H9 (cell line): ENCODE data around the gene MIGA2. TPM values are rescaled to one million over a fixed set of nuclear protein-coding genes. Genes with fewer than 3 reads are reported as not detected.

Experiments
- DNase-seq: peaks from one replicate; pipeline ENCODE4 v3.0.0-alpha.2; 2017
- H2AFZ ChIP-seq: one replicate; pipeline ENCODE4 v1.6.1; 2013; ENCODE audit warnings: mild to moderate bottlenecking, low read length, control low read depth, moderate library complexity
- H2AK5ac ChIP-seq: 2 replicates; pipeline ENCODE4 v1.6.1; 2013; ENCODE audit warnings: low read length, control low read depth, mixed read lengths; ENCODE audit not compliant: insufficient read length
- H2BK120ac ChIP-seq: one replicate; pipeline ENCODE4 v1.6.1; 2013; ENCODE audit warnings: low read depth, mild to moderate bottlenecking, low read length, control low read depth, inconsistent platforms; ENCODE audit not compliant: poor library complexity, severe bottlenecking
- H2BK12ac ChIP-seq: 2 replicates; pipeline ENCODE4 v1.6.1; 2013; ENCODE audit warnings: low read length, control low read depth, mixed read lengths, low read depth; ENCODE audit not compliant: insufficient read length
- H2BK15ac ChIP-seq: 2 replicates; pipeline ENCODE4 v1.6.1; 2013; ENCODE audit warnings: low read depth, low read length, control low read depth
- H2BK20ac ChIP-seq: one replicate; pipeline ENCODE4 v1.6.1; 2013; ENCODE audit warnings: low read depth, mild to moderate bottlenecking, low read length, control low read depth, inconsistent platforms; ENCODE audit not compliant: poor library complexity, severe bottlenecking
- H2BK5ac ChIP-seq: 2 replicates; pipeline ENCODE4 v1.6.1; 2013; ENCODE audit warnings: low read length, control low read depth, mixed read lengths; ENCODE audit not compliant: insufficient read length
- H3K14ac ChIP-seq: 2 replicates; pipeline ENCODE4 v1.6.1; 2013; ENCODE audit warnings: low read length, control low read depth; ENCODE audit not compliant: insufficient read depth
- H3K18ac ChIP-seq: 2 replicates; pipeline ENCODE4 v1.6.1; 2013; ENCODE audit warnings: low read depth, mild to moderate bottlenecking, mixed read lengths, low read length, control low read depth; ENCODE audit not compliant: insufficient read length
- H3K23ac ChIP-seq: 2 replicates; pipeline ENCODE4 v1.6.1; 2013; ENCODE audit warnings: low read length, control low read depth, mixed read lengths, low read depth; ENCODE audit not compliant: insufficient read length
- H3K23me2 ChIP-seq: 2 replicates; pipeline ENCODE4 v1.6.1; 2013; ENCODE audit warnings: low read depth, mild to moderate bottlenecking, mixed read lengths, low read length, control low read depth; ENCODE audit not compliant: insufficient read length, poor library complexity, severe bottlenecking
- H3K27ac ChIP-seq: 2 replicates; pipeline ENCODE4 v1.5.1; 2013; ENCODE audit warnings: low read length, control low read depth, mixed read lengths, low read depth; ENCODE audit not compliant: insufficient read length
- H3K27me3 ChIP-seq: 2 replicates; pipeline ENCODE4 v1.6.1; 2013; ENCODE audit warnings: low read length, control low read depth, inconsistent platforms; ENCODE audit not compliant: insufficient read depth
- H3K4ac ChIP-seq: 2 replicates; pipeline ENCODE4 v1.6.1; 2013; ENCODE audit warnings: low read depth, mild to moderate bottlenecking, control low read depth, inconsistent platforms, low read length, moderate library complexity
- H3K4me1 ChIP-seq: 2 replicates; pipeline ENCODE4 v1.6.1; 2013; ENCODE audit warnings: low read length, control low read depth, inconsistent platforms; ENCODE audit not compliant: insufficient read depth
- H3K4me2 ChIP-seq: 2 replicates; pipeline ENCODE4 v1.6.1; 2013; ENCODE audit warnings: low read length, control low read depth, mixed read lengths; ENCODE audit not compliant: insufficient read length, insufficient read depth
- H3K56ac ChIP-seq: 2 replicates; pipeline ENCODE4 v1.6.1; 2013; ENCODE audit warnings: low read depth, mild to moderate bottlenecking, mixed read lengths, low read length, control low read depth; ENCODE audit not compliant: insufficient read length
- H3K79me1 ChIP-seq: 2 replicates; pipeline ENCODE4 v1.6.1; 2013; ENCODE audit warnings: low read depth, mild to moderate bottlenecking, moderate library complexity, low read length, control low read depth, inconsistent platforms; ENCODE audit not compliant: insufficient read depth, poor library complexity, severe bottlenecking
- H3K79me2 ChIP-seq: 2 replicates; pipeline ENCODE4 v1.6.1; 2013; ENCODE audit warnings: low read length, control low read depth, inconsistent platforms; ENCODE audit not compliant: insufficient read depth
- H3K9ac ChIP-seq: 2 replicates; pipeline ENCODE4 v1.6.1; 2013; ENCODE audit warnings: low read length, control low read depth, mixed read lengths; ENCODE audit not compliant: insufficient read length; ENCODE audit errors: extremely low read depth
- H3K9me3 ChIP-seq: one replicate; pipeline ENCODE4 v1.6.1; 2013; ENCODE audit warnings: low read depth, low read length, inconsistent platforms; ENCODE audit not compliant: control insufficient read depth
- H3T11ph ChIP-seq: one replicate; pipeline ENCODE4 v1.6.1; 2013; ENCODE audit warnings: mild to moderate bottlenecking, low read length, control low read depth, inconsistent platforms
- H4K20me1 ChIP-seq: one replicate; pipeline ENCODE4 v1.6.1; 2013; ENCODE audit not compliant: control insufficient read depth, insufficient read length, insufficient read depth
- H4K5ac ChIP-seq: 2 replicates; pipeline ENCODE4 v1.6.1; 2013; ENCODE audit warnings: low read depth, mild to moderate bottlenecking, mixed read lengths, low read length, control low read depth; ENCODE audit not compliant: insufficient read length
- H4K8ac ChIP-seq: replicated peaks from 2 replicates; pipeline ENCODE4 v1.6.1; 2013; ENCODE audit warnings: low read length, control low read depth, mixed read lengths, low read depth; ENCODE audit not compliant: insufficient read length
- H4K91ac ChIP-seq: 2 replicates; pipeline ENCODE4 v1.6.1; 2013; ENCODE audit warnings: low read depth, mild to moderate bottlenecking, moderate library complexity, mixed read lengths, low read length, control low read depth; ENCODE audit not compliant: insufficient read length
- H3K27ac Mint-ChIP-seq, 3 experiments: 2 replicates in 2 of 3; 3 replicates in 1 of 3; pipeline ENCODE4 v1.8.0; 2020 to 2021; ENCODE audit warnings: mixed read lengths in 3 of 3, mild to moderate bottlenecking in 1 of 3, moderate library complexity in 1 of 3
- H3K27me3 Mint-ChIP-seq: 2 replicates; pipeline ENCODE4 v1.8.0; 2021; ENCODE audit warnings: low read depth, mild to moderate bottlenecking, moderate library complexity, mixed read lengths
- H3K36me3 Mint-ChIP-seq, 3 experiments: 2 replicates in 2 of 3; 3 replicates in 1 of 3; pipeline ENCODE4 v1.8.0; 2020 to 2021; ENCODE audit warnings: low read depth in 3 of 3, mixed read lengths in 3 of 3; ENCODE audit not compliant: insufficient read depth in 1 of 3
- H3K4me1 Mint-ChIP-seq, 2 experiments: 2 replicates each; pipeline ENCODE4 v1.8.0; 2020; ENCODE audit warnings: mixed read lengths in 2 of 2
- H3K4me3 Mint-ChIP-seq, 2 experiments: 2 replicates in 1 of 2; 3 replicates in 1 of 2; pipeline ENCODE4 v1.8.0; 2020 to 2021; ENCODE audit warnings: mild to moderate bottlenecking in 2 of 2, mixed read lengths in 2 of 2, moderate library complexity in 1 of 2
- H3K9me3 Mint-ChIP-seq, 2 experiments: 2 replicates in 1 of 2; 3 replicates in 1 of 2; pipeline ENCODE4 v1.8.0; 2020; ENCODE audit warnings: mild to moderate bottlenecking in 2 of 2, mixed read lengths in 2 of 2, moderate library complexity in 1 of 2
- CTCF ChIP-seq: fragments of 200-600 bp; sonication (generic); conservative IDR thresholded peaks from 3 replicates; pipeline ENCODE4 v1.8.0; 2021; ENCODE audit warnings: antibody characterized with exemption, mild to moderate bottlenecking
- WGBS: extraction: QIAGEN DNeasy Blood & Tissue Kit; methylation state at CpG from one replicate; pipeline ENCODE4 v1.1.7; 2013; ENCODE audit warnings: missing lambda C conversion rate, low lambda C conversion rate, mixed read lengths; ENCODE audit not compliant: insufficient read length; ENCODE audit errors: extremely low coverage; 5-methylcytosine and 5-hydroxymethylcytosine counted together
- total RNA-seq: library from RNA; stranded (reverse); gene quantifications from 2 replicates; pipeline ENCODE4 v1.2.1, GENCODE V29; 2021

MIGA2 gene
- total RNA-seq, 1 experiment from 2014 or later = 37.8 TPM

GRCh38 chr9:129063061-129063460 lies 26.6 kb downstream of the MIGA2 start:
- H3K36me3 Mint-ChIP-seq = peaks cover 19 to 56% (median 49%) of the 10 kb centered on the region in 3 experiments; a peak in 6 of 7 replicates
- no peak overlapping the region for H2AFZ ChIP-seq
- H4K5ac ChIP-seq = no peak overlapping the region
- no peak for TF ChIP-seq CTCF
- no peak overlapping the region for H3K27ac Mint-ChIP-seq
- H3K9me3 ChIP-seq = no peaks in the 10 kb centered on the region
- no peak overlapping the region for H2BK5ac ChIP-seq
- H3K4me2 ChIP-seq = no peak overlapping the region
- H2BK20ac ChIP-seq = no peak overlapping the region
- WGBS = no CpG with 5 or more reads among the region's 9 CpGs
- no peaks in the 10 kb centered on the region for H3K27me3 ChIP-seq
- no peaks in the 10 kb centered on the region for H3K9me3 Mint-ChIP-seq
- H3K18ac ChIP-seq = no peak overlapping the region
- no peak overlapping the region for H3K23ac ChIP-seq
- no peak overlapping the region for H3K27ac ChIP-seq
- H3K56ac ChIP-seq = no peak overlapping the region
- H4K91ac ChIP-seq = no peak overlapping the region
- H2BK12ac ChIP-seq = no peak overlapping the region
- H3K14ac ChIP-seq = no peak overlapping the region
- no peaks in the 10 kb centered on the region for H4K20me1 ChIP-seq
- H3K23me2 ChIP-seq = no peaks in the 10 kb centered on the region
- H2BK120ac ChIP-seq = no peak overlapping the region
- no peak overlapping the region for H4K8ac ChIP-seq
- no peak overlapping the region for H2AK5ac ChIP-seq
- no peaks in the 10 kb centered on the region for H3K4me1 ChIP-seq
- H3K4ac ChIP-seq = no peak overlapping the region
- no peaks in the 10 kb centered on the region for H3K4me1 Mint-ChIP-seq
- H3K79me2 ChIP-seq = no peaks in the 10 kb centered on the region
- H2BK15ac ChIP-seq = no peak overlapping the region
- no peak overlapping the region for H3K4me3 Mint-ChIP-seq
- H3K79me1 ChIP-seq = no peaks in the 10 kb centered on the region
- H3T11ph ChIP-seq = no peak overlapping the region
- DNase-seq = no peak
- no peaks in the 10 kb centered on the region; the same call in 1 of the 2 replicates for H3K27me3 Mint-ChIP-seq
- no peak overlapping the region for H3K9ac ChIP-seq
